Sigmoid colon (tissue), 4 donors: ENCODE measurements around the gene MGAT3.

Source experiments
- CTCF ChIP-seq, 4 experiments: fragments of 450-650 bp in 3 of 4; fragments of 200-600 bp in 1 of 4; IDR thresholded peaks; one replicate each; pipeline ENCODE4 v1.5.1; 2016 to 2019; ENCODE audit warnings: antibody characterized with exemption in 4 of 4, mild to moderate bottlenecking in 3 of 4, moderate library complexity in 2 of 4
- EP300 ChIP-seq, 4 donors: sonication (generic); formaldehyde crosslinking; IDR thresholded peaks; one replicate each; pipeline ENCODE4 v1.6.1; 2017; ENCODE audit warnings: antibody characterized with exemption in 4 of 4
- POLR2A ChIP-seq, 2 donors: fragments of 450-650 bp; IDR thresholded peaks; one replicate each; pipeline ENCODE4 v1.6.1; 2016; ENCODE audit warnings: antibody characterized with exemption in 2 of 2, mild to moderate bottlenecking in 2 of 2, moderate library complexity in 2 of 2

DNA sequence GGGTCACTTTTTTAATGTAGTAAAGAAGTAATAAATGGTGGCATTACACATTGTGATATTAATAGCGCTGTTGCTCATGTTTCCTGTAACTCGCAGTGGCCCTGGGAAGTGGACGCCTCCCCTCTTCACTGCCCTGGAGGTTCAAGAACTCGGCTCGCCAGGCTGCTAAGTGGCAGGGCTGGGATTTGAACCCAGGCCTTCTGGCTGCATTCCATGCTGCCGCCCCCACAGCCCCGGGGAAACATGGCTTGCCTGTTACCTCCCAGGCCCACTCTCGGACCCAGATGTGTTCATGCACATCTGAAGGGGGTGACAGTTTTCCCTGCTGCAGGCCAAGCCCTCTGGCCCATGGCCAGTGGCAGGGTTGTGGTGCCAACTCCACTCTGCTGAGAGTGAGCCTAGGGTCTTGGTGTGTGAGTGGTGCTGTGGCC, 25.0 kb upstream of the MGAT3 start:
- TF ChIP-seq POLR2A (IDR thresholded peaks at IDR 0.05) (no peak), CTCF (IDR thresholded peaks at IDR 0.05) (no peak), EP300 (IDR thresholded peaks at IDR 0.05) (peak in 1 of 4 donors; percentile 2)
